Right lobe of liver (tissue), 6 donors: Measurements from ENCODE around the gene GNB5. TPM values are rescaled to one million over a fixed set of nuclear protein-coding genes. Genes with fewer than 3 reads are reported as not detected.

ENCODE experiments used
- ATAC-seq, 4 donors: fragments of 200-7000 bp; cut with Tn5 transposase; one replicate each; pipeline ENCODE4 v1.9.1; 2020; ENCODE audit warnings: mild to moderate bottlenecking in 4 of 4, moderate library complexity in 4 of 4
- DNase-seq, 3 donors: peaks; one replicate each; pipeline ENCODE4 v3.0.0-alpha.2; 2020
- H3K27ac ChIP-seq, 3 donors: fragments of 200-600 bp; one replicate each; pipeline ENCODE4 v1.8.0; 2022
- H3K27me3 ChIP-seq, 2 donors: fragments of 200-600 bp; one replicate each; pipeline ENCODE4 v1.8.0; 2022
- H3K36me3 ChIP-seq, 4 donors: fragments of 200-600 bp; sonication (generic) in 1 of 4; one replicate each; pipeline versions ENCODE4 v1.5.1 to v1.8.0; 2017 to 2022; ENCODE audit warnings: control low read depth in 1 of 4
- H3K4me1 ChIP-seq, 4 donors: fragments of 200-600 bp; sonication (generic) in 1 of 4; one replicate each; pipeline versions ENCODE4 v1.5.1 to v1.8.0; 2017 to 2022; ENCODE audit warnings: control low read depth in 1 of 4
- H3K4me3 ChIP-seq, 3 donors: fragments of 200-600 bp; one replicate each; pipeline ENCODE4 v1.8.0; 2022
- H3K9me3 ChIP-seq, 4 donors: fragments of 200-600 bp; sonication (generic) in 1 of 4; one replicate each; pipeline versions ENCODE4 v1.5.1 to v1.8.0; 2017 to 2022; ENCODE audit warnings: control low read depth in 1 of 4
- CTCF ChIP-seq, 4 donors: fragments of 200-600 bp in 3 of 4; fragments of 450-650 bp in 1 of 4; IDR thresholded peaks; one replicate each; pipeline versions ENCODE4 v1.5.1 to v1.8.0; 2016 to 2022; ENCODE audit warnings: antibody characterized with exemption in 4 of 4, mild to moderate bottlenecking in 2 of 4
- POLR2A ChIP-seq: fragments of 450-650 bp; IDR thresholded peaks from one replicate; pipeline ENCODE4 v1.6.1; 2017; ENCODE audit warnings: antibody characterized with exemption, mild to moderate bottlenecking
- WGBS: methylation state at CpG from one replicate; pipeline ENCODE4 v1.1.6; 2018; ENCODE audit warnings: low coverage, low lambda C conversion rate; ENCODE audit not compliant: insufficient coverage; ENCODE audit errors: missing lambda C conversion rate; 5-methylcytosine and 5-hydroxymethylcytosine counted together
- intact Hi-C, 2 donors: fragments of 100-400 bp; cut with DNase I; formaldehyde crosslinking; loops; one replicate each; pipeline versions ENCODE4 v1.11.2 to v1.14.1; 2022
- total RNA-seq, 6 experiments: library from RNA; depleted of rRNA in 2 of 6; stranded (reverse); fragments of >200 nt in 2 of 6; fragmentation: NEBNext Ultra II Directional in 3 of 6; extraction: Animal tissue kit (Norgen Biotek cat#: 25700) in 3 of 6; gene quantifications; one replicate each; pipeline versions ENCODE4 v1.1.0 to v1.2.4, GENCODE V29; 2016 to 2023
- donor health status: DM: no; HTN: yes; CAD: no.
- donor health status: DM: no; HTN: no; CAD: no.
- donor health status: DM: no; HTN: no; CAD: no.
- donor health status: DM: no; HTN: yes; CAD: no.
- donor health status: DM: no; HTN: yes; CAD: no.

Gene GNB5
- total RNA-seq, 6 experiments from 2014 or later = 11.1 to 34.5 (median 16.5) TPM

- H3K4me1 ChIP-seq = no peaks in the 10 kb centered on the region
- no peaks in the 10 kb centered on the region for H3K36me3 ChIP-seq
- ATAC-seq = peak in 1 of 4 donors; percentile 14
- no peak overlapping the region for H3K4me3 ChIP-seq
- no peak for DNase-seq
- WGBS = 58% methylated on average over 6 of the region's 17 CpGs
- intact Hi-C loops = no loop called here
- no peak overlapping the region for H3K27ac ChIP-seq
- no peaks in the 10 kb centered on the region for H3K27me3 ChIP-seq
- no peaks in the 10 kb centered on the region for H3K9me3 ChIP-seq
- no peak for TF ChIP-seq POLR2A
- TF ChIP-seq CTCF (IDR thresholded peaks at IDR 0.05) = no peak
These were observed 43.7 kb upstream of the GNB5 start for GRCh38 chr15:52234596-52235541.

GRCh38 chr15:52233405-52233804, 42.2 kb upstream of the GNB5 start:
- no peak overlapping the region for H3K27ac ChIP-seq
- ATAC-seq (no peak), DNase-seq (no peak)
- H3K4me3 ChIP-seq = no peak overlapping the region
- H3K4me1 ChIP-seq = no peaks in the 10 kb centered on the region
- intact Hi-C loops = no loop called here
- TF ChIP-seq POLR2A = no peak
- no peak for TF ChIP-seq CTCF (IDR thresholded peaks at IDR 0.05)
- no peaks in the 10 kb centered on the region for H3K9me3 ChIP-seq
- 90% methylated on average over 2 of the region's 4 CpGs for WGBS
- H3K27me3 ChIP-seq = no peaks in the 10 kb centered on the region
- no peaks in the 10 kb centered on the region for H3K36me3 ChIP-seq

GRCh38 chr15:52232327-52232726, 41.1 kb upstream of the GNB5 start:
- peak in 1 of 4 donors; percentile 18 for ATAC-seq
- no peak for DNase-seq
- TF ChIP-seq CTCF (IDR thresholded peaks at IDR 0.05) (no peak), POLR2A (no peak)
- Histone ChIP-seq H3K9me3 (no peaks in the 10 kb centered on the region), H3K4me3 (no peak overlapping the region), H3K27ac (no peak overlapping the region), H3K4me1 (no peaks in the 10 kb centered on the region), H3K36me3 (no peaks in the 10 kb centered on the region), H3K27me3 (no peaks in the 10 kb centered on the region)
- intact Hi-C loops = no loop called here
- 83% methylated on average over 1 of the region's 1 CpG for WGBS

- 46% methylated on average over 1 of the region's 1 CpG for WGBS
- no peaks in the 10 kb centered on the region for H3K9me3 ChIP-seq
- no peaks in the 10 kb centered on the region for H3K36me3 ChIP-seq
- no peak overlapping the region for H3K4me3 ChIP-seq
- ATAC-seq = no peak
- DNase-seq = no peak
- H3K4me1 ChIP-seq = no peaks in the 10 kb centered on the region
- TF ChIP-seq POLR2A (no peak), CTCF (IDR thresholded peaks at IDR 0.05) (no peak)
- no peak overlapping the region for H3K27ac ChIP-seq
- intact Hi-C loops = no loop called here
- no peaks in the 10 kb centered on the region for H3K27me3 ChIP-seq
These were observed 38.9 kb upstream of the GNB5 start for GRCh38 chr15:52230073-52230472.
